ENCODE data around the gene NUBP2. TPM values are rescaled to one million over a fixed set of nuclear protein-coding genes. Genes with fewer than 3 reads are reported as not detected.
A peak's percentile ranks its signal among the peaks of the same experiment; 100 is the strongest.

Gene NUBP2
- total and polyA plus RNA-seq, 4 donors: 28.9 to 80.9 (median 54.1) TPM

DNA sequence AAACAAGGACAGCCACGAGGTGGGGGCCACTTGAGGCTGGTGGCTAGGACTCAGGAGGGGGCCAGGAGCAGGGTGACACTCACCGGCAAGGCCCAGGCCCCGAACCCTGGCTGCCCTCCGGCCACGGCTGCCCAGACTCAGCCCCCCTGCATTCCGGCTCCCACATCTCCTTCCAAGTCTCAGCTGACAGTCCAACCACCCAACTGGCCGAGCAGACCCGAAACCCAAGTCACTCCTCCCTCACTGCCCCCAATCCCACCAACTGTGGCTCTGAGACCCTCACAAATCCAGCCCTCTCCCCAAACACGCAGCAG, 34.5 kb downstream of the NUBP2 start:
- peaks cover 3 to 78% (median 69%) of the 10 kb centered on the region in 4 donors for H3K4me1 ChIP-seq (ENCODE audit: control insufficient read depth in 4 of 4, insufficient read depth in 4 of 4, low read length in 3 of 4)
- TF ChIP-seq RAD21 (IDR thresholded peaks at IDR 0.05) (no peak), ATF3 (IDR thresholded peaks at IDR 0.05) (no peak), HNF4G (IDR thresholded peaks at IDR 0.05) (no peak), TAF1 (conservative IDR thresholded peaks at IDR 0.05) (no peak), EGR1 (IDR thresholded peaks at IDR 0.05; ENCODE audit: low read depth in 2 of 2) (no peak), YY1 (IDR thresholded peaks at IDR 0.05) (no peak), NR2F2 (IDR thresholded peaks at IDR 0.05) (no peak), RXRA (IDR thresholded peaks at IDR 0.05) (no peak), HNF4A (conservative IDR thresholded peaks at IDR 0.05) (no peak), GABPA (IDR thresholded peaks at IDR 0.05 in 1 of 2, conservative IDR thresholded peaks at IDR 0.05 in 1 of 2) (no peak), SP1 (IDR thresholded peaks at IDR 0.05) (no peak)
- TF ChIP-seq, protein P1, sequence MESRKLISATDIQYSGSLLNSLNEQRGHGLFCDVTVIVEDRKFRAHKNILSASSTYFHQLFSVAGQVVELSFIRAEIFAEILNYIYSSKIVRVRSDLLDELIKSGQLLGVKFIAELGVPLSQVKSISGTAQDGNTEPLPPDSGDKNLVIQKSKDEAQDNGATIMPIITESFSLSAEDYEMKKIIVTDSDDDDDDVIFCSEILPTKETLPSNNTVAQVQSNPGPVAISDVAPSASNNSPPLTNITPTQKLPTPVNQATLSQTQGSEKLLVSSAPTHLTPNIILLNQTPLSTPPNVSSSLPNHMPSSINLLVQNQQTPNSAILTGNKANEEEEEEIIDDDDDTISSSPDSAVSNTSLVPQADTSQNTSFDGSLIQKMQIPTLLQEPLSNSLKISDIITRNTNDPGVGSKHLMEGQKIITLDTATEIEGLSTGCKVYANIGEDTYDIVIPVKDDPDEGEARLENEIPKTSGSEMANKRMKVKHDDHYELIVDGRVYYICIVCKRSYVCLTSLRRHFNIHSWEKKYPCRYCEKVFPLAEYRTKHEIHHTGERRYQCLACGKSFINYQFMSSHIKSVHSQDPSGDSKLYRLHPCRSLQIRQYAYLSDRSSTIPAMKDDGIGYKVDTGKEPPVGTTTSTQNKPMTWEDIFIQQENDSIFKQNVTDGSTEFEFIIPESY (IDR thresholded peaks at IDR 0.05): no peak
- H3K27ac ChIP-seq (ENCODE audit: low read depth in 1 of 2, low read length in 2 of 2): peak overlapping the region; percentile 81 to 85
- H3K27me3 ChIP-seq (ENCODE audit: control insufficient read depth in 4 of 4, insufficient read depth in 4 of 4, low read length in 3 of 4): no peaks in the 10 kb centered on the region
- H3K9ac ChIP-seq (ENCODE audit: low read depth in 1 of 2, low read length in 2 of 2): no peak overlapping the region
- 92% methylated on average over 9 of the region's 9 CpGs for WGBS
- H3K4me3 ChIP-seq (ENCODE audit: low read depth in 1 of 3, low read length in 3 of 3): no peak overlapping the region
- DNase-seq (ENCODE audit: low spot score): no peak
- H3K36me3 ChIP-seq (ENCODE audit: control insufficient read depth in 4 of 4, insufficient read depth in 3 of 4, low read depth in 1 of 4, low read length in 3 of 4): peaks cover 5 to 31% (median 26%) of the 10 kb centered on the region in 4 donors
- H3K9me3 ChIP-seq (ENCODE audit: control insufficient read depth in 4 of 4, low read length in 3 of 4): no peaks in the 10 kb centered on the region

DNA sequence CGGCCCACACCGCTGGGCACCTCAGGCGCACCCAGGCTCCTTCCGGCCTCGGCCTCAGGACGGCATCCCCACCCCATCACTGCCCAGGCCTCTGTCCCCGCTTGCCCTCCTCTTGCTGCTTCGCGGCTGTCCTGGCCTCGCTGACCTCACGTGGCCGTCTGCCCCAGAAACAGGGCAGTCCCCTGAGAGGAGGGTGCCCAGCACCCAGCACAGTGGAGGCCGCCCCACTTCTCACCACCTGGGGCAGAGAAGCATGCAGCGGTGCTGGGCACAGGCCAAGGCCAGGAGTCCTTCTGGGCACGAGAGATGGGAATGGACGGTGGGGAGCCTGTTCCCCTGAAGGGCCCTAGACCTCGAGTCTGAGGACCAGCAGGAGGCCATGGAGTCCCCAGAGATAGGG, 35.0 kb downstream of the NUBP2 start:
- no peaks in the 10 kb centered on the region for H3K27me3 ChIP-seq (ENCODE audit: control insufficient read depth in 4 of 4, insufficient read depth in 4 of 4, low read length in 3 of 4)
- no peak overlapping the region for H3K9ac ChIP-seq (ENCODE audit: low read depth in 1 of 2, low read length in 2 of 2)
- no peak for DNase-seq (ENCODE audit: low spot score)
- H3K9me3 ChIP-seq (ENCODE audit: control insufficient read depth in 4 of 4, low read length in 3 of 4): no peaks in the 10 kb centered on the region
- H3K36me3 ChIP-seq (ENCODE audit: control insufficient read depth in 4 of 4, insufficient read depth in 3 of 4, low read depth in 1 of 4, low read length in 3 of 4): peaks cover 10 to 34% (median 30%) of the 10 kb centered on the region in 4 donors
- no peak overlapping the region for H3K4me3 ChIP-seq (ENCODE audit: low read depth in 1 of 3, low read length in 3 of 3)
- 55% methylated on average over 17 of the region's 17 CpGs for WGBS
- peak overlapping the region; percentile 81 to 85 for H3K27ac ChIP-seq (ENCODE audit: low read depth in 1 of 2, low read length in 2 of 2)
- peaks cover 8 to 82% (median 74%) of the 10 kb centered on the region in 4 donors for H3K4me1 ChIP-seq (ENCODE audit: control insufficient read depth in 4 of 4, insufficient read depth in 4 of 4, low read length in 3 of 4)
- TF ChIP-seq RXRA (IDR thresholded peaks at IDR 0.05) (peak in 1 of 2 donors; percentile 42), EGR1 (IDR thresholded peaks at IDR 0.05; ENCODE audit: low read depth in 2 of 2) (no peak), TAF1 (conservative IDR thresholded peaks at IDR 0.05) (no peak), HNF4A (conservative IDR thresholded peaks at IDR 0.05) (peak in 1 of 2 donors; percentile 7)
- TF ChIP-seq, protein P2, sequence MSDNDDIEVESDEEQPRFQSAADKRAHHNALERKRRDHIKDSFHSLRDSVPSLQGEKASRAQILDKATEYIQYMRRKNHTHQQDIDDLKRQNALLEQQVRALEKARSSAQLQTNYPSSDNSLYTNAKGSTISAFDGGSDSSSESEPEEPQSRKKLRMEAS (IDR thresholded peaks at IDR 0.05): no peak

GRCh38 chr16:1818204-1818872, 35.6 kb downstream of the NUBP2 start:
- H3K27ac ChIP-seq (ENCODE audit: low read depth in 1 of 2, low read length in 2 of 2): peak overlapping the region; percentile 81 to 85
- H3K36me3 ChIP-seq (ENCODE audit: control insufficient read depth in 4 of 4, insufficient read depth in 3 of 4, low read depth in 1 of 4, low read length in 3 of 4): peaks cover 12 to 34% (median 30%) of the 10 kb centered on the region in 4 donors
- H3K9ac ChIP-seq (ENCODE audit: low read depth in 1 of 2, low read length in 2 of 2): no peak overlapping the region
- 89% methylated on average over 27 of the region's 27 CpGs for WGBS
- peak; percentile 41 for DNase-seq (ENCODE audit: low spot score)
- H3K9me3 ChIP-seq (ENCODE audit: control insufficient read depth in 4 of 4, low read length in 3 of 4): no peaks in the 10 kb centered on the region
- H3K4me3 ChIP-seq (ENCODE audit: low read depth in 1 of 3, low read length in 3 of 3): no peak overlapping the region
- H3K27me3 ChIP-seq (ENCODE audit: control insufficient read depth in 4 of 4, insufficient read depth in 4 of 4, low read length in 3 of 4): no peaks in the 10 kb centered on the region
- H3K4me1 ChIP-seq (ENCODE audit: control insufficient read depth in 4 of 4, insufficient read depth in 4 of 4, low read length in 3 of 4): peaks cover 8 to 80% (median 73%) of the 10 kb centered on the region in 4 donors
- TF ChIP-seq REST (IDR thresholded peaks at IDR 0.05) (no peak), RAD21 (IDR thresholded peaks at IDR 0.05) (no peak), NR2F2 (IDR thresholded peaks at IDR 0.05) (no peak), YY1 (IDR thresholded peaks at IDR 0.05) (no peak), HNF4G (IDR thresholded peaks at IDR 0.05) (no peak), ATF3 (IDR thresholded peaks at IDR 0.05) (no peak), JUND (IDR thresholded peaks at IDR 0.05) (no peak), TAF1 (conservative IDR thresholded peaks at IDR 0.05) (no peak), RXRA (IDR thresholded peaks at IDR 0.05) (no peak), FOXA2 (IDR thresholded peaks at IDR 0.05) (no peak)
- TF ChIP-seq, protein P2 (IDR thresholded peaks at IDR 0.05): no peak
- TF ChIP-seq, protein P1 (IDR thresholded peaks at IDR 0.05): no peak

All from liver (tissue), 9 donors.